Prostate gland (tissue), 2 donors: ENCODE data around the gene MED13.

ENCODE experiments used
- POLR2AphosphoS5 ChIP-seq: sonication (generic); formaldehyde crosslinking; IDR thresholded peaks from one replicate; pipeline ENCODE4 v1.6.1; 2017; ENCODE audit warnings: antibody characterized with exemption
- TF ChIP-seq, protein P1 (sequence below), 4 experiments: fragments of 200-600 bp in 2 of 4; fragments of 450-650 bp in 2 of 4; sonication (generic) in 2 of 4; IDR thresholded peaks; 1 replicate in 3 of 4; 2 replicates in 1 of 4; pipeline ENCODE4 v1.5.1; 2016 to 2019; ENCODE audit warnings: antibody characterized with exemption in 4 of 4, mild to moderate bottlenecking in 2 of 4, moderate library complexity in 2 of 4

DNA sequence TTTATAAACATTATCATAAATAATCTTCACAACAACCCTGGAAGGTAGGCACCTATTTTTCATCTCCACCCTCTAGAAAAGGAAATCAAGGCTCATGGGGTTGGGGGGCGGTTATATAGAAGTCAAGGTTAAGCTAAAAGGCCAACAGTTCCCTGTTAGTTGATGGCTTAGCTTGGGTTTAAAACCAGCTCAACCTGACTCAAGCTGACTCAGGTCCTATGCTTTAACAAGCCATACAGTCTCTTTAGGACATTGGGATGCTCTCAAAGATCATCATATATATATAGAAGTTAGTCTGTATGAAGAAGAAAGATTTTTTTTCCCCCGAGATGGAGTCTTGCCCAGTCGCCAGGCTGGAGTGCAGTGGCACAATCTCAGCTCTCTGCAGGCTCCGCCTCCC lies 44.8 kb upstream of the MED13 start:
- TF ChIP-seq POLR2AphosphoS5: no peak
- TF ChIP-seq, protein P1, sequence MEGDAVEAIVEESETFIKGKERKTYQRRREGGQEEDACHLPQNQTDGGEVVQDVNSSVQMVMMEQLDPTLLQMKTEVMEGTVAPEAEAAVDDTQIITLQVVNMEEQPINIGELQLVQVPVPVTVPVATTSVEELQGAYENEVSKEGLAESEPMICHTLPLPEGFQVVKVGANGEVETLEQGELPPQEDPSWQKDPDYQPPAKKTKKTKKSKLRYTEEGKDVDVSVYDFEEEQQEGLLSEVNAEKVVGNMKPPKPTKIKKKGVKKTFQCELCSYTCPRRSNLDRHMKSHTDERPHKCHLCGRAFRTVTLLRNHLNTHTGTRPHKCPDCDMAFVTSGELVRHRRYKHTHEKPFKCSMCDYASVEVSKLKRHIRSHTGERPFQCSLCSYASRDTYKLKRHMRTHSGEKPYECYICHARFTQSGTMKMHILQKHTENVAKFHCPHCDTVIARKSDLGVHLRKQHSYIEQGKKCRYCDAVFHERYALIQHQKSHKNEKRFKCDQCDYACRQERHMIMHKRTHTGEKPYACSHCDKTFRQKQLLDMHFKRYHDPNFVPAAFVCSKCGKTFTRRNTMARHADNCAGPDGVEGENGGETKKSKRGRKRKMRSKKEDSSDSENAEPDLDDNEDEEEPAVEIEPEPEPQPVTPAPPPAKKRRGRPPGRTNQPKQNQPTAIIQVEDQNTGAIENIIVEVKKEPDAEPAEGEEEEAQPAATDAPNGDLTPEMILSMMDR (IDR thresholded peaks at IDR 0.05): no peak
